ENCODE results near the gene ACSF3. TPM values are rescaled to one million over a fixed set of nuclear protein-coding genes. Genes with fewer than 3 reads are reported as not detected.

The ACSF3 gene
- total RNA-seq, 1 donor from 2014 or later: 14.1 TPM

- no peak for ATAC-seq
Measured at GRCh38 chr16:89131783-89132182, 38.1 kb downstream of the ACSF3 start.

- ATAC-seq: peak; percentile 23
Measured at GRCh38 chr16:89132194-89133005, 38.7 kb downstream of the ACSF3 start.

- ATAC-seq: peak; percentile 18
Measured at GRCh38 chr16:89133457-89134127, 39.9 kb downstream of the ACSF3 start.

GRCh38 chr16:89134269-89134668, 40.6 kb downstream of the ACSF3 start:
- no peak for ATAC-seq

- no peak for ATAC-seq
Measured at GRCh38 chr16:89135166-89135565, 41.5 kb downstream of the ACSF3 start.

- no peak for ATAC-seq
Measured at GRCh38 chr16:89135971-89136765, 42.5 kb downstream of the ACSF3 start.

DNA sequence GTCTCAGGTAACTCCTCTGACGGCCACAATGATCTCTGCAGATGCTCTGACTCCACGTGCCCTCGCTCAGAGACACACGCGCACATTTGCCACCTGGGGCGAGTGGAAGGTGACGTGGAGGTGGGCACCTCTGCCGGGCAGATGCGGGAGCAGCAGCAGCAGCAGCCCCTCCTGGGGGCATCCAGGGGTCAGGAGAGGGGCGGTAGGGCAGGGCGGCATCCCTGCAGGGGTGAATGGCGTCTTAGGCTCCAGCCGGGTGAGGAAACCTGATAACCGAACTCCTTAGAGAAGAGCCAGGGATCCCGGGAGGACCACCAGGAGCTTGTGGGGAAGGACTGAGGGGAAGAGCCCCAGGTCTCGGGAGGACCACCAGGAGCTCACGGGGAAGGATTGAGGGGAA, 43.3 kb downstream of the ACSF3 start:
- ATAC-seq: no peak

- ATAC-seq: no peak
Measured at GRCh38 chr16:89137666-89138512, 44.2 kb downstream of the ACSF3 start.

DNA sequence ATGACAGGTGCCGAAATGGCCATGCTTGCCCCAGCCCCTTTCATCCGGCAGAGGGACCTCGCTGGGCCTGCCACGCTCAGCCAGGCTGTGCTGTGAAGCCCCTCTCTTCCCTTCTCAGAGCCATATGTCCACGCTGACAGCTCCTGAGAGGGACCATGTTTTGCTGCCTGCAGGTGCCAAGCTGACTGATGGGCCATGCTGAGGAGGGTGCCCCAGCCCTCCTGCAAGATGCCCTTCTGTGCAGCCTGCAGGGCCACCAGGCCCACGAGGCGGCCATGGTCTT, 44.8 kb downstream of the ACSF3 start:
- no peak for ATAC-seq

DNA sequence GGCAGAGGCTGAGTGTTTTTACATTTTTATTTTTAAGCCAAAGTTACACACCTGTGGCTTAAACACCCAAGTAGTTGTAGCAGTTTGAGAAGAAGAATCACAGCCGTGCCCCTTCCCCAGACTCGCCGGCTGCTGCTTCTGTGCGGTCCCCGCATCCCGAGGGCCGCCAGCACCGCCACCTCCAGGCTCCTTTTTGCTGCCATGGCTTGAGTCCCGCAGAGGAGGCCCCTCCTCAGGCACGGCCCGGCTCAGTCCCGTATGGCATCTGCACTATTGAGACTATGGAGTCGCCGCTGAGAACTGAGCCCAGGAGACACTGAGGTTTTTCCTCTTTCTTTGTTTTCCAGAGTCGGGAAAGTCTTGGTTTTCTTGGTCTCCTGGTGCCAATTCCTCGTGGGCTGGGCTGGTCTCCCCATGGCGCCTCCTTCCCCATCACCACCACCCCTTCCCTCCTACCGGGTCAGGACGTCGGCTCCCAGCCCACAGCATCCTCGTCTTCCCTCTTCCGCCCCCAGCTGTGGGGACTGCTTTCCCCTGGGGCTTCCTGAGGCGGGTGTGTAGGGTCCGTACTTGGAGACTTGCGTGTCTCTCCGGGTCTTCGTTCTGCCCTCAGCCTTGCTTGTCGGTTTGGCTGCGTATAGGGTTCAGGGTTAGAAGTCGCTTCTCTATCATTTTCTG, 45.3 kb downstream of the ACSF3 start:
- no peak for ATAC-seq

DNA sequence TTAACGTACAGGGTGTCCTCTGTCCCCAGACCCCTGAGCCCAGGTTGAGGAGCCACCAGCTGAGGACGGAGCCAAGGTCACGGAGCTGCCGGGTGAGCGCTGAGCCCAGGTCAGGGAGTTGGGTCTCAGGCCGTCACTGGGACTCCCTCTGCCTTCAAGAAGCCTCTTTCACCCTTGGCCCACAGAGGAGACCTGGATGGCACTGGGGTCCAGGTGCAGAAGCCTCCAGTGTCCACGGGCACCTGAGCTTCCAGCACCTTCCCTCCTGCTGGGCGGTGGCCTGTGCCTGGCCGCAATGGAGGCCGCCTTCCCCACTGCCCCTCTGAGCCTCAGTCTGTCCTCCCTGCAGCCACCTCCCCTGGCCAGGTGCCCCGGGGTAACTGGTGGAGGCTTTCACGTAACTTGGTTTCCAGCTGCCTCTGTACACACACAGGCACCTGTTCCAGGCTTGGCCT, 46.3 kb downstream of the ACSF3 start:
- ATAC-seq: no peak

DNA sequence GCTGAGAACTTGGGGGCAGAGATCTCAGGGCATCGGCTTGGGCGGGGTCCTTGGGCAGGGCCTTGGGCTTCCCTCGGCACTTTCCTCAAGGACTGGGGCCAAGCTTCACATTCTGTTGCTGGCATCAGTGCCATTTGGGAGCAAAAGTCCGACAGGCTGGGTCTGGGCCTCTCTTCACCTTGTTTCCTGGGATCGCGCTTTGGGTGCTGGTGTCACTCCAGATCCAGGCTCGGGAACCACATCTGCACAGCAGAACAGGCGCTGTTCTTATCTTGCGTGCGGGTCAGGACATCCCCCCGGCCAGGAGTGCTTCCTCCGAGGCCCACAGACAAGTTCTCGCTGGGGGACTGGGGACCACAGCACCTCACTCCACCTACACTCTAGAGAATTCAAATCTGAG, 46.7 kb downstream of the ACSF3 start:
- no peak for ATAC-seq

DNA sequence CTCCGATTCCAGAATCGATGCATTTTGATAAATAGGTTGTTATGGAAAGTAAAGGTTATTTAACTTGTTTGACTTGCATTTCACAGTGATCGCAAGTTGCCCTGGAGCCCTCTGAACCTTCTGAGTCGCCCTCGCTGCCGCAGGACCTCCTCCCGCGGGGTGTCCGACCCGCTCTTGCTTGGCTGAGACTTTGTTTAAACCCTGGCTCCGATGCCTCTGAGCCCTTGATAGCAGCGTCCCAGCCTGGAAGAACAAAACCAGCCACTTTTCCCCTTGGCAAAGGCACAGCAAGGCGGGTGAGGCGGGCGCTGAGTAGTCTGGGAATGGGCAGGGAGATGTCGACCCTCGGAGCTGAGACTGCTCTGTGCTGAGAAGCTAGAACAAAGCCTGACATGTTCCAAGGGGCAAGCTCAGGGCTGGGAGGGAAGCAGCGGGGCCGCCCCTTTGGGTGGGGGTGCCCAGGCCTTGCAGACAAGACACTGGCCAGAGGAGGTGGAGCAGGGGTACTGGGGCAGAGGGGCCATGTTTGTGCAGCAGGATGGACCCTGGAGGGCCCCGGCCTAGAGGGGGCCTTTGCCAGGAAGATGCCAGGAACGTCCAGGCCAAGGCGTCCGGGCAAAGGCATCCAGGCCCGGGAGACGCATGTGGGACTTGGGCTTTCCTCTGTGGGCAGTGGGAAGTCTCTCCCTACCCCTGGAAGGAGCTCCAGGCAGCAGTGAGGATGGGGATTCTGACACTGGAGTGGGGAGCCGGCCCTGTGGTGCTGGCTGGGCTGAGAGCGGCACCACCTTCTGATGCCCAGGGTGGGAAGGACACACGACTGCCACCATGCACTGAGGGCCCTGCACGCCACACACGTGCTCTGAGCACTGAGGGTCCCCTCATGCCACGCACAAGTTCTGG, 47.6 kb downstream of the ACSF3 start:
- ATAC-seq: no peak

DNA sequence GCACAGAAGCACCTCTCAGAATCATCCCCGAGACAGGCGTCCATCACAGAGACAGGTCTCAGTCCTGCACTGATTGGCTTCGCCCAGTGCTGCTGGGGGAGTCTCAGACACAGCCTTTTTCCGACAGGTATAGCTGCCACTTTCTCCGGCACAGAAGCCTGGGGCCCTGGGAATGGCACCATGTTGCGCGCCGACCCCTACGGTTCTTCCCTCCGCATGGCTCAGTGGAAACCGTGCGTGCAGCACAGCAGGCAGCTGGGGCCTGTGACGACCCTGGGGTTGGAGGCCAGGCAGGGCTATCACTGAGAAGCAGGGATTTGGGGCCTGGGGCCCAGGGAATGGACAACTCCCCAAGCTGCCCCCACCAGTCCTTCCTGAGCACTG, 48.2 kb downstream of the ACSF3 start:
- ATAC-seq: no peak

DNA sequence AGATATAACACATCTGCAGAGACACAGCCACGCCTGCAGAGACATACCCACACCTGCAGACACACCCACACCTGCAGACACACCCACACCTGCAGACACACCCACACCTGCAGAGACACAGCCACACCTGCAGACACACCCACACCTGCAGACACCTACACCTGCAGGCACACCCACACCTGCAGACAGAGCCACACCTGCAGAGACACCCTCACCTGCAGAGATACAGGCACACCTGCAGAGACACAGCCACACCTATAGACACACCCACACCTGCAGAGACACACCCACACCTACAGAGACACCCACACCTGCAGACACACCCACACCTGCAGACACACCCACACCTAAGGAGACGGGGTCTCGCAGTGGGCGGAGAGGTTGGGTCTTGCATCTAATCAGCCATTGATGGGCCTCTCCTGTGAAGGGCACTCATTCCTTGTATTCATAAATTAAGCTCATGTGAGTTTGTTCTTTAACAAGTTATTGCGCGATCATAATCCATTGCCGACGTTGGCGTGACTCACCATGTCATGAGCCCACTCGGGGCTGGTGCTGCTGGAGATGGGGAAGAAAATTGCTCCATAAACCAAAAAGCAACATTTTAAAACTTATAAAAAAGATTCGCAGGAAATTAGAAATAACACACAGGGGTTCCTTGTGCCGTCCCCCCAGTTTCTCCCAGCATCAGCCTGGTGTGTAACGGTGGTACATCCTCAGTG, 49.0 kb downstream of the ACSF3 start:
- peak; percentile 51 for ATAC-seq

DNA sequence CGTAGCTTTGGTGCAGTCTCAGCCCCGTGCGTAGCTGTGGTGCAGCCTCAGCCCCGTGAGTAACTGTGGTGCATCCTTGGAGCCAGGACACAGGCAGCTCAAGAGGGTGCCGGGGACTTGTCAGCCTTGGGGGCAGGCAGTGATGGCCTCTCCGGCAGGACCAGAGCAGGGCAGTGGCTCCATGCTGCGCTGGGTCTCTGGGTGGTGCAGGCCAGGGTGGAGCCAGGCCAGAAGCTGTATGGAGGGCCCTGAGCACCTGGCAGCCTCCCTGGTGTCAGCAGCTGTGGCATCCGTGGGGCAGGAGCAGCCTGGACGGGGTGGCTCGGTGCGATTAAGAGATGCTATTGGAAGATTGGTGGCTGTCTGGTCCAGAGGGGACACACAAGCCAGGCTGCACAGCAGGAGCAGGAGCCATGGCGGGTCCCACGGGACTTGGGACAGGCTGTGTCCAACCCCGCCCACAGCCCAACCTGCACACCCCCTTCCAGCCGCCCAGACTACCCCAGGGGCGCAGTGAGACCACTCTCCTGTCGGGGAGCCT, 49.6 kb downstream of the ACSF3 start:
- no peak for ATAC-seq

DNA sequence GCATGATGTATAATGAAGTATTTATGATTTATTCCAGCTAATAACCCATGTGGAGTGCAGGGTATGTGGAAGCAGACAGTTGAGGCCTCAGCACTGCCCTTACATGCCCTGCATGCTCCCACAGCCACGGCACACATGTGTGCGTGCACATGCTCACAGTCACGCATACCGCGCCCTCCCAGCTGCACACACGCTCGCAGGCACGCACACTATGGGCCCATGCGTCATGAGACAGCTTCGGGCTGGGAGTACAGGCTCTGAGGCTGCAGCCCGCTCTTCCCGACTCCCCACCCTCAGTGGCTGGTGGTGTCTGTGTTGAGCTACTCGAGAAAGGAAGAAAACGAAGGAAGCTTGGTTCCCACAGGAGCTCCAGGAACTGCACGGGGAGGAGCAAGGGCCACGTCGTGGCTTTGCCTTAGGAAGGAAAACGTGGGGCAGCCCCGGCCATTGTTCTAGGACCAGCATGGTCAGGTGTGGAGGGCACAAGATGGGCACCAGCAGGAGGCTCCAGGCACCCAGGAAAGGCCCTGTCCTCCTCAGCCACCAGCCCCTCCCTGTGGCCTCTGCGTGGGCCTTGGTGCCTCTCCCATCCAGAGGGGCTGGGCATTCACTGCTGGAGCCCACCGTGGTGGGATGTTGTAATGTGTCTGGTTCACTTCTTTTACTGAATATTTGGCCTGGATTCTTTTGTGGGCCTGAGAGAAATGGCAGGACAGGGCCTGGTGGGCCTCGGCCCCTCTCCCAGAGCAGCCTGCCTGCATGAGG, 50.4 kb downstream of the ACSF3 start:
- no peak for ATAC-seq

- ATAC-seq: no peak
Measured at GRCh38 chr16:89144681-89145080, 51.0 kb downstream of the ACSF3 start.
